IPS DF 6.9 (cell line): Measurements from ENCODE around the gene NRG3.

Experiments used
- DNase-seq: peaks from one replicate; pipeline ENCODE4 v3.0.0-alpha.2; 2013; ENCODE audit warnings: low read depth, low spot score
- H3K27ac ChIP-seq: one replicate; pipeline ENCODE4 v1.5.1; 2013; ENCODE audit warnings: low read length, control low read depth
- H3K27me3 ChIP-seq: 2 replicates; pipeline ENCODE4 v1.6.1; 2013; ENCODE audit warnings: mild to moderate bottlenecking, low read length; ENCODE audit not compliant: control insufficient read depth, insufficient read depth
- H3K36me3 ChIP-seq: 2 replicates; pipeline ENCODE4 v1.6.1; 2013; ENCODE audit warnings: low read length; ENCODE audit not compliant: control insufficient read depth, insufficient read depth
- H3K4me1 ChIP-seq: 2 replicates; pipeline ENCODE4 v1.6.1; 2013; ENCODE audit warnings: low read length; ENCODE audit not compliant: control insufficient read depth, insufficient read depth
- H3K4me3 ChIP-seq: 2 replicates; pipeline ENCODE4 v1.5.1; 2013; ENCODE audit warnings: mild to moderate bottlenecking, low read length
- H3K9me3 ChIP-seq: 2 replicates; pipeline ENCODE4 v1.6.1; 2013; ENCODE audit warnings: low read length, inconsistent platforms; ENCODE audit not compliant: control insufficient read depth, insufficient read depth
- WGBS: extraction: QIAGEN DNeasy Blood & Tissue Kit; methylation state at CpG from one replicate; pipeline ENCODE4 v1.1.7; 2013; ENCODE audit warnings: mixed read lengths, missing lambda C conversion rate; ENCODE audit not compliant: insufficient read length, insufficient coverage; 5-methylcytosine and 5-hydroxymethylcytosine counted together

The NRG3 gene

DNA sequence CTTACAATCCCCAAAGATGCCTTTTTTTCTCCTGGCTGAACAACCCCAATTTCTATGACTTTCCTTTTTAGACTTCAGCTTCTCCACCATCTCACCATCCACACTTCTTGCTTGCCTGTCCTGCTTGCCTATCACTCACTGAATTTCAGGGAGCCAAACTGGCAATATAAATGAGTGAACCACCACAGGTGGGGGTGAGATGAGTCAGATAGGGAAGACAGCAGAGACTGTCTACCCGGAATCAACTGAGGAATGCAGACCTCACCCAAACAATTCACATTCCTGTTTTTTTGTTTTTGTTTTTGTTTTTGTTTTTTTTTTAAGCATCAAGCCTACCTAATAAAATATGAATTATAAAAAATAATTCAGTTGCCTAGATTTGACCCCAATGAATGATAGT lies 273.8 kb downstream of the NRG3 start:
- Histone ChIP-seq H3K4me3 (no peak overlapping the region), H3K27ac (no peak overlapping the region), H3K4me1 (no peaks in the 10 kb centered on the region), H3K27me3 (no peaks in the 10 kb centered on the region), H3K9me3 (no peaks in the 10 kb centered on the region), H3K36me3 (no peaks in the 10 kb centered on the region)
- DNase-seq = peak; percentile 5
- WGBS = no CpG with 5 or more reads among the region's 1 CpG

DNA sequence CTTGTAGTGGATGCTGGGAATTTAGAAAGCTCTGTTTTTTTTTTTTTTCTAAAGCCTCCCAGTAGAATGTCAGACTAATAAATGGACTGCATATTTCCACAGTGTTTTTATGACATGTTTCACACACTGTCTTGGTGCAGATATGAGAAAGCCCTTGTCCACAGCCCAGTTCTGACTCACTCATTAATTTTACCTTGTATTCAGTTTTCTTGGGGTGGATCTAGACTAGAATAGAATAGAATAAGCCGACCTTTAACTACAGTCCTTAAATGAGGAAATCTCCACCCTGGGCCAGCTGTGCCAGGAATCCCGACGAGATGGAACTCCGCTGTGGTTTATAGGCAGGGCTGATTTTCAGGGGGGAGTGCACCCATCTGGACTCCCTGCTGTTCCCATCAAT lies 274.7 kb downstream of the NRG3 start:
- Histone ChIP-seq H3K9me3 (no peaks in the 10 kb centered on the region), H3K27ac (no peak overlapping the region), H3K27me3 (no peaks in the 10 kb centered on the region), H3K4me1 (no peaks in the 10 kb centered on the region), H3K36me3 (no peaks in the 10 kb centered on the region), H3K4me3 (no peak overlapping the region)
- DNase-seq = no peak
- WGBS = no CpG with 5 or more reads among the region's 4 CpGs

DNA sequence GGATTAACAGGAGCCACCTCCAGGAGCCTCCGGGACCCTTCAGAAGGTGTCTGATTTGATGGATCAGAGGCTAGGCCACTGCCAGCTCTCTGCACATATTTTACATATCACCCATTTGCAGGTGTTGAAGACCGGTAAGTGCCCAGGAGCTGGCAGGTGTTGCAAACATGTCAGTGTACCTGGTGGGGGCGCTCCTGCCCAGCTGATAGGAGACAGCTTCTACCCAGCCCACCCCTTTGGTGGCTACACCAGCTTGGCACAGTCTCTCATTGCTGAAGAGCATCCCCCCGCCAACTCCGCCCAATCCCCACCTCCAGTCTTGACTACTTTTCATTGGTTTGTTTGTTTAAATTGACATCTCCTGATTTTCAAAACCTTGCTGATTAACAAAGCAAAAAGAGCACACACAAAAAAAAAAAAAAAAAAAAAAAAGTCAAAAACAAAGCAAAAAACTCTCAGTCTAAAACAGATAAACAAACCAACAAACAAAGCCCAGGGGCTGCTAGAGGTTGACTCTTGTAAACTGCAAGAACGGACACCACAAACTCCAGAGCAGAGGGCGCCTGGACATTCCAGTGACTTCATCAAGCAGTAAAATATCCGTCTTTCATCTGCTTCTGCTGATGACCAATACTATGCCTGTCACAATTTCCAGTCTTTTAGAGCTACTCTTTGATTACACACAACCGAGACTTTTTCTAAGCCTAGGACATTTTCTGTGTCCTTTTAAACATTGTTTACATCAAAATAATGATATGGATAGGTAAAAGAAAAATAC lies 275.3 kb downstream of the NRG3 start:
- WGBS = no CpG with 5 or more reads among the region's 9 CpGs
- no peaks in the 10 kb centered on the region for H3K4me1 ChIP-seq
- H3K27me3 ChIP-seq = no peaks in the 10 kb centered on the region
- peak; percentile 85 for DNase-seq
- no peak overlapping the region for H3K4me3 ChIP-seq
- H3K36me3 ChIP-seq = no peaks in the 10 kb centered on the region
- no peak overlapping the region for H3K27ac ChIP-seq
- no peaks in the 10 kb centered on the region for H3K9me3 ChIP-seq

DNA sequence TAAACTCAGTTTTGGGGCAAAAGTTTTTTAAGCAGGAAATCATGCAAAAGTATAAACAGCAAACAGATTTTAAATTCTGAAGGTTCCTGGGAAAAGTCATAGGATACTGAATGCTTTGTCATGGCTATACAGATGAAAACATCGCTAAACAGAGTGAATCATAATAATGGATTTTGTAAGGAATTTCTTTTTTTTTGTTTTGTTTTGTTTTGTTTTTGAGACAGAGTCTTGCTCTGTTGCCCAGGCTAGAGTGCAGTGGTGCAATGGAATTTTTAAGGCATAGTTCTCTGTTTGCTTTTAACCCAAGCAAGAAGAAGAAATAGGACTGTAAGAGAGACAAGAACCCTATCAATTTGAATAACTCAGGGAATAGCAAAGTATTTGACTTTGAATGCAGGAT lies 285.3 kb downstream of the NRG3 start:
- H3K36me3 ChIP-seq = no peaks in the 10 kb centered on the region
- no peak for DNase-seq
- no peaks in the 10 kb centered on the region for H3K4me1 ChIP-seq
- H3K27ac ChIP-seq = no peak overlapping the region
- no peak overlapping the region for H3K4me3 ChIP-seq
- no peaks in the 10 kb centered on the region for H3K27me3 ChIP-seq
- no peaks in the 10 kb centered on the region for H3K9me3 ChIP-seq
- WGBS = no CpG with 5 or more reads among the region's 1 CpG

DNA sequence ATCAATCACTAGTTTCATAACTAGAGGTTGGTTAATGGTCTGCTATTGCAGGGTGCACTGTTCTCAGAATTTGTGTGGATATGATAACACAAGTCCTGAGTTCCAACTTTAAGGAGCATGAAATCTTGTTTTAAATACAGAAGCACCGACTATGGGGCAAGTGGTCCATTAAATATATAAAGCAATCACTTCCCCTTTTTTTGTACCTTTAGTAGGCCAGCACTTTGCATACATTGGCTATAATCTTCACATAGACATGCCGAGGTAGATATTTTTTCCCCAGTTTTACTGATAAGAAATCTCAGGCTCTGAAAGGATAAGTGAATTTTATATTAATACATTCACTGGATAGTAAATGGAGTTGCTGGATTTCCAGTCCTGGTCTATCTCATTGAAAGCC lies 286.3 kb downstream of the NRG3 start:
- WGBS = no CpG with 5 or more reads among the region's 2 CpGs
- DNase-seq = no peak
- no peaks in the 10 kb centered on the region for H3K4me1 ChIP-seq
- no peaks in the 10 kb centered on the region for H3K9me3 ChIP-seq
- H3K27me3 ChIP-seq = no peaks in the 10 kb centered on the region
- H3K36me3 ChIP-seq = no peaks in the 10 kb centered on the region
- H3K27ac ChIP-seq = no peak overlapping the region
- no peak overlapping the region for H3K4me3 ChIP-seq

DNA sequence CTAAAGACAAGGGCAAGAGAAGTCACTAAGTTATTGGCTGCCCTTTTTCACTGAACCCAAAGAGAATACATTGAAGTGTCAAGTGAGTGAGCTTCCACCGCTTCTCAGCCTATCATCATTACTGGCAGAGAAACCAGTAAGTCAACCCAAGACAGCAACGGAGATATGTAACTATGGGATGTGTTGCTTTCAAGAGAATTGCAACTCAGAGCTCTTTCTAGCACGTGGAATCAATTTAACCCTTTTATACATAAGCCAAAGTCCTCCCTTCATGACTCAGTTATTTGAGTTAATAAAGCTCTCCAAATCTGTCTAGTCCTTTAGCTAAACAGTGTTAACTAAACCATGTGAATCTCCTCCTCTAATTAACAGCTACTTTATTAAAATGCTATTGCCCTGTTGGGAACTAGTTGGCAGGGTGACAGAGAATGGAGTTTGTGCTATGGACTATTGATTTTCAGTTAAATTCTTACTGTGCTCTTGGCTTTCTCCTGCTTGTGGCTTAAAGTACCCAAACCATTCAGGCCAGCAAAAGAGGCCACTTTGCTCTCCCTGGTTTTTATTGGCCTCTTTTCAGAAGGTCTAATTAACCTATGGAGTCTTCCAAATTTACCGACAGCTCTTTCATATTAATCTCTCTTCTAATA lies 287.7 kb downstream of the NRG3 start:
- Histone ChIP-seq H3K4me3 (no peak overlapping the region), H3K4me1 (no peaks in the 10 kb centered on the region), H3K27me3 (no peaks in the 10 kb centered on the region), H3K27ac (no peak overlapping the region), H3K36me3 (no peaks in the 10 kb centered on the region), H3K9me3 (no peaks in the 10 kb centered on the region)
- no peak for DNase-seq
- WGBS = no CpG with 5 or more reads among the region's 4 CpGs

DNA sequence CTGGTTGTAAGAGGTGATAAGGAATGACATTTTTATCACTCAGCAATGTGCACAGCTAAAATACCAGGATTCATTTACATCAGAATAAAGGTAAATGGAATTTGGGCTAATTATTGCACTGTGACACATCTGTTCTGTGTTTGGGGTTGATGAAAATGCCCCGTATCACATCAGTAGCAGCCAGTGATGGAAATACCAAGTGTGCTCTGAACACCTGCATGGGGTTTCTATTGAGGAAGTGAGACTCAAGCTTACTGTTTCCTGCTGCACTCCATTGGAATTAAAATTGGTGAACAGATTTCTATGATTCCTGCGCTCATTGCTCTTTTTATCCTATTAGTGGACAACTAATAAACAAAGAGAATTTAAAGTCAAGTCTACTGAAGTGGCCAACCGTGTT lies 296.9 kb downstream of the NRG3 start:
- no peak overlapping the region for H3K4me3 ChIP-seq
- no peaks in the 10 kb centered on the region for H3K36me3 ChIP-seq
- no CpG with 5 or more reads among the region's 3 CpGs for WGBS
- H3K27ac ChIP-seq = no peak overlapping the region
- no peaks in the 10 kb centered on the region for H3K27me3 ChIP-seq
- H3K9me3 ChIP-seq = no peaks in the 10 kb centered on the region
- no peaks in the 10 kb centered on the region for H3K4me1 ChIP-seq
- no peak for DNase-seq

DNA sequence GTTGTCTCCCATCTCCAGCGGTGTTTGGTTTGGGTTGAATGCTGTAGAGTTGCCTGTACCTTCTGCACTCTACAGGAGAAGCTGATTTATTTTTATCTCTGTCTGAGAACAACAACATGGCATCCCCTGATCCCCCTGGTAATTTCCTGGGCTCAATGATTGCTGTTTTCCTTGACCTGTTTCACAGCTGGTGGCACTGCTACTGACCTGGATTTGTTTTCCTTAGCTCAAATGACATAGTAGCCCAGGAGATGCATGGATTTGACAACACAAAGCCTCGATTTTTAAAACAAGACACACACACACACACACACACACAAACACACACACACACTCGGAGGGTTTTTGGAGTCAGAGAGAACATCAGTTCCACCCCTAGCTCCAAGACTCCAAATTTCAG lies 301.6 kb downstream of the NRG3 start:
- Histone ChIP-seq H3K9me3 (no peaks in the 10 kb centered on the region), H3K36me3 (no peaks in the 10 kb centered on the region), H3K4me3 (no peak overlapping the region), H3K4me1 (no peaks in the 10 kb centered on the region), H3K27me3 (no peaks in the 10 kb centered on the region), H3K27ac (no peak overlapping the region)
- WGBS = no CpG with 5 or more reads among the region's 3 CpGs
- DNase-seq = no peak

DNA sequence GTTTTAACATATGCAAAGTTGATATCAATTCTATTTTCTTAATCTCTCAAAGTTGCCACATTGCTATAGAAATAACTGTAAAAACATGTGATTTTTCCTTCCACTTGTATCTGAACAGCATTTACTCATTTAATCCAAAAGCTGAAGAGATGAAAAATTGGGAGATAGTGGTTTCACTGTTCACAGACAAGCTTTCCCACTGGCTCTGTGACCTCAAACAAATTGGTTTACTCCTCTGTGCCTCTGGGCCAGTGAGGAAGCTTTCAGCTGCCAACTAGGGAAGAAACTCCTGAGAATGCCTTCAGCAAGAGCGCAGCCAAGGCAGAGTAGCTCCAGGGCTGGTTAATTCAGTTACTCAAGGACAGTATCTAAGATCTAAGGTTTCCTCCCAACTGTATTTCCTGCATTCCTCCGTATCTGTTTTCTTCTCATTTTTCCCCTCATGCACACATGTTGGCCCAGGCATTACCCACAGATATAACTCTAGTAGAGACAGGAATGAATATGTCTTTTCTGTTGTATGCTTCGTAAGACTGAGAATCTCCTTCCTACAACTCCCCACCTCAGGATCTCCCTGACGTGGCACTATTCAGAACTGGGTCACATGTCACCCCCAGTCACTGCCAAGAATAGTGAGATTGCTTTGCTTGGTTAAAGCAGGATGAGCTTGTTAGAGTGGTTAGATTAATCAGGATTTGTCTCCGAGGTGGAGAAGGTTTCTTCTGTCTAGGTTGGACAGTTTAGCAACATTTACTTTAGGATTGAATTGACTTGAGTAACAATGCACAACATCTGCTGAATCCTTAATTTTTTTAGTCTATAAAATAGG lies 315.7 kb downstream of the NRG3 start:
- DNase-seq = no peak
- H3K4me1 ChIP-seq = no peaks in the 10 kb centered on the region
- no peak overlapping the region for H3K4me3 ChIP-seq

DNA sequence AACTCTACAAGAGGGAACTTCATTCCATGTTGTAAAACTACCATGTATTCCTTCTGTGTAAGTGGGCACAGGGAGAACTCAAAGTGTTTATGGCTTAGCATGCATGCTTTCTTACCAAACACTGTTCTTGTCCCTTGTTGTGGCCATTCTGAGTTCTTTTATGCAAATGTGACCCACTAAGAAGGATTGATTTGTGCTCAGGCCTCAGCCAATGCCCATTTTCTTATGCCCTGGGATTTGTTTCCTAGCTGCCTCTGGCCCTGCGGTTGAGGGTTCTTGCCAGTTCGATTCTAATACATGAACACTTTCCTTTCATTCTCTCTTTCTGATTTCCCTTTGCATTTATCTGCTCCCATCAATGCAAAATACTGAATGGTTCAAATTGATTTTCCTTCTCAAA lies 316.7 kb downstream of the NRG3 start:
- H3K9me3 ChIP-seq = no peaks in the 10 kb centered on the region
- no peak for DNase-seq
- no peaks in the 10 kb centered on the region for H3K36me3 ChIP-seq
- no peaks in the 10 kb centered on the region for H3K4me1 ChIP-seq
- H3K27me3 ChIP-seq = no peaks in the 10 kb centered on the region
- WGBS = no CpG with 5 or more reads among the region's 2 CpGs
- H3K4me3 ChIP-seq = no peak overlapping the region
- H3K27ac ChIP-seq = no peak overlapping the region

More for the DNA sequence above, 315.7 kb downstream of the NRG3 start:
- H3K36me3 ChIP-seq = no peaks in the 10 kb centered on the region
- H3K27ac ChIP-seq = no peak overlapping the region
- no CpG with 5 or more reads among the region's 5 CpGs for WGBS
- H3K27me3 ChIP-seq = no peaks in the 10 kb centered on the region
- no peaks in the 10 kb centered on the region for H3K9me3 ChIP-seq
